SU-DHL-6 (cell line): Measurements from ENCODE around the gene CPA5.

Source experiments
- CTCF ChIP-seq: fragments of 200-600 bp; sonication (generic); IDR thresholded peaks from one replicate; pipeline ENCODE4 v1.5.1; 2017; ENCODE audit warnings: antibody characterized with exemption, mild to moderate bottlenecking, low read length, moderate library complexity; ENCODE audit not compliant: insufficient read depth, poor library complexity, severe bottlenecking
- EZH2phosphoT487 ChIP-seq: fragments of 200-600 bp; sonication (generic), shearing (Covaris generic); conservative IDR thresholded peaks from 2 replicates; pipeline ENCODE4 v1.6.1; 2018; ENCODE audit warnings: mild to moderate bottlenecking, antibody characterized with exemption, low read length, moderate library complexity, mixed read lengths

- TF ChIP-seq CTCF (no peak), EZH2phosphoT487 (no peak)
These were observed 46.7 kb upstream of the CPA5 start for GRCh38 chr7:130297628-130298543.
